HG03095 (cell line): ENCODE results near the gene SYT1.

ENCODE experiments used
- ATAC-seq: cut with Tn5 transposase; IDR thresholded peaks from one replicate; pipeline ENCODE4 v1.9.1; 2021; ENCODE audit warnings: moderate library complexity; ENCODE audit not compliant: unreplicated experiment

Gene SYT1

DNA sequence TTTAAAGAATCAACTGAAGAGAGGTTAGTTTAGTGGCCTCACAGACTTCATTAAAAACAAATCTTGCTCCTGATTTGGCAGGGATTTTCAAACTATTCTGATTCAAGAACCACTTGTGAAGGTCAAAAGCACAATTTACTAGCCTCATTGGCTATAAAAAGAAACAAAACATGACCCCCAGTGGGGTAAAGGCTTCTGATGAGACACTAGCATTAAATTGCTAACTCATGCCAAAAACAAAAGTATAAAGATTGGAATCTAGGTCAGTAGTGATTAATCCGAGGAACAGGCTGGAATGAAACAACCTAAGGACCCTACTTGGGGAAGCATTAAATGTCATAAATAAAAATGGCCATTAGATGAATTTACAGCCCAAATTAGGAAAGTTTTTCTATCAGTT, 513.9 kb downstream of the SYT1 start:
- ATAC-seq, result no peak

GRCh38 chr12:79380402-79380801, 515.8 kb downstream of the SYT1 start:
- ATAC-seq, result no peak

DNA sequence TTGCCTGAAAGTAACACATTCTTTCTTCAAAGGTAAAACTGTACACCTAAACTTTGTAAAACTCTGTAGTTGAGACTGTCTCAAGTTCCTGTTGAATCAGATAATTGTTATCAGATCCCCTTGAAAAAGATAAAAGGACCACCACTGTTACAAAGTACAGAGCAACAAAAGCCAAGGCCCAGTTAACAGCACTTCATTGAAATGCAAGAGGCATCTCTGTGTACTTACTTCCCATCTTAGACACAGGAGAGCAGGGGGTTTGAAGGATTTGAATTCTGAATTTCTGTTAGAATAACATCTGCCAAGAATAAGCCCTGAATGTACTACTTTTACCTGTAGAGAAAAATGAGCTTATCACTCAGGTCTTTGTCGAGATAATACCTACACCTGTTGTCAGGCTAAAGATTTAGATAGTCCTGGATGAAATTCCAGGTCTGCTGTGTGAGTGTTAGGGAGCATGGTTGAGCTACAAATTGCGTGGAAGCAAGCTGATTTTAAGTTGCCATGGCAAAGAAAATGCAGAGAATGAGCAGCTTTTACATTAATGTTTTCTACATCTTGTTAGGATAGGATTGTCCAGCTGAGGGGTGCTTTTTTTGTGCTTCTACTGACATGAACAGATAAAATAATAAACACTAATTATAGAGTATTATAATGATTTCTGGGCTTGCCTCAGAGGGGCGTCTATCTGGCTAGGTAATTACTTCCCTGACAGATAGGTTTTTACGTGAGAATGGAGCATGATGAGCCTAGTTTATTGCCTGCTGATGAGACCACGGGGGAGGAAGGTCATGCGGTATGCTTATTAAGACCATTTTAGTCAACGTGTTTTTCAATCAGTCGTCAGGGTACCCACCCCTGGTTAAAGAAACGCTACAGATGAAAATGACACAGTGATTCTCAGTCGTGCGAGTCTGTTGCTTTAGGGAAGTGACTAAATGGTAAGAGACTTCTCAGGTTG, 517.0 kb downstream of the SYT1 start:
- ATAC-seq, result no peak

DNA sequence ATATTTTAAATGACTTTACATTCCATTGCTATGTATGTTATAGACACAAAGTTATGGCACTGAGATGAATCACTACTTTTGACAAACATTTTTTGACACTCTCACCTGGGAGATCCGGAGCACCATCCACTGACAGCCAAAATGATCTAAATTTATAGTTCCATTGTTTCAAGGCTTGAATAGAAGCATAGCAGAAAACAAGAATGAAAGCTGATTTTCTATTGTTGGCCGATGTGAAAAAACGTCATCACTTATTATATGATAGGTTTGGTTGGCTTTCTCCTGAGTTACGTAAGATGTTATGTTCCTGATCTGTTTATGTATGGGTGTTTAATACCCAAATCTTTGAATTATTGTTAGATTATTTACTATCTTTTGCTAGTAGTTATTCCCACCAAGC, 520.0 kb downstream of the SYT1 start:
- no peak for ATAC-seq

DNA sequence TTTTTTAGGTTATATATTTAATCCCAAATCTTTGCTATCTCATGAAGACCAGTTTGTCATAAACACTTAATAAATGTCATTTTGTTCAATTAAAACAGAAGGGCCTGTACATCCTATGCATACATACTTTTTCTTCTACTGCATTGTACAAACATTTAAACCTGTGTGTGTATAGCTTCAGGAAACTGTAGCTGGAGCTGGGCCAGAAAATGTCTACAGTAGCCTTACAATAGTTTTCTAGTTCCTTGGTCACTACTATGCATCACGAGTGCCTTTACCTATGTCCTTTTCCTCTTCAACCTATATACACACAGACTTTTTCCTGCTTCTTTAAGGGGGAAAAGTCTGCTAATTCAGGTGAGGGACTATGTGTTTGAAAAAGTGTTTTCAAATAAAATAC, 523.4 kb downstream of the SYT1 start:
- no peak for ATAC-seq

DNA sequence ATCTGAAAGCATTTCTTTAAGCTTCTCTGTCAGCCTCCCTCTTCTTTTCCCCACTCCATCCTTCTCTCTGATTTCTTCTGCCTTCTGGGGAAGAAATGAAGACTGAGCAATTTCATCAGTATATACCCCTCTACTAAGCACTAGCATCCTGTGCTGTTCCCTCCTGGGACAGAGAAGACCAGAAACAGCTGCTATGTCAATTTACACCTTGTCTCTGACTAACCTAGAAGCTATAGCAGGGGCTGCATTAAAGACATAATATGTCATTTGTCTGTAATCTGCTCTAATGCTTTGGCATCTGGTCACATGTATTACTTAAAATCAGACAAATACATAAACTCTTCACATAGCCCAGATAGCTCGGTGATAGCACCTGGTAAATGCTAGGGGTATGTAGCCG, 529.3 kb downstream of the SYT1 start:
- ATAC-seq, result no peak

- ATAC-seq, result no peak
These were observed 533.0 kb downstream of the SYT1 start for GRCh38 chr12:79397609-79398008.

DNA sequence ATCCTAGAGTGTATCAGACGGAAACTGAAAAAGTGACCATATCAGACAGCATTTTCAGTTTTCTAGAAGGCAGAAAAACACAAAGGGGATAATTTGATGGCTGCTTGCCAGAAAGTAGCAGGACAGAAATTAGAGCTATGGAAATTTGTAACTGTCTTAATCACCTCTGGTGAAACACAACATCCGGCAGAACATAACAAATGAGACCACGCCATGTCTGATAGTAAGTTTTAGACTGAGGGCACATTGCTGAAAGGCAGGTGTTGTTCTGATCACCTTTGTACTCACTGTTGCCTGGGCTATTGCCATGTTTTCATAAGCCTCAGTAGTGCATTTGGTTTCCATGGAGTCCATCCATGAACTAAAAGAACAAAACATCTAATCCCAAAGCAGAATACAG, 535.9 kb downstream of the SYT1 start:
- ATAC-seq, result no peak

GRCh38 chr12:79402606-79403005, 538.0 kb downstream of the SYT1 start:
- no peak for ATAC-seq

GRCh38 chr12:79406993-79407392, 542.4 kb downstream of the SYT1 start:
- no peak for ATAC-seq

DNA sequence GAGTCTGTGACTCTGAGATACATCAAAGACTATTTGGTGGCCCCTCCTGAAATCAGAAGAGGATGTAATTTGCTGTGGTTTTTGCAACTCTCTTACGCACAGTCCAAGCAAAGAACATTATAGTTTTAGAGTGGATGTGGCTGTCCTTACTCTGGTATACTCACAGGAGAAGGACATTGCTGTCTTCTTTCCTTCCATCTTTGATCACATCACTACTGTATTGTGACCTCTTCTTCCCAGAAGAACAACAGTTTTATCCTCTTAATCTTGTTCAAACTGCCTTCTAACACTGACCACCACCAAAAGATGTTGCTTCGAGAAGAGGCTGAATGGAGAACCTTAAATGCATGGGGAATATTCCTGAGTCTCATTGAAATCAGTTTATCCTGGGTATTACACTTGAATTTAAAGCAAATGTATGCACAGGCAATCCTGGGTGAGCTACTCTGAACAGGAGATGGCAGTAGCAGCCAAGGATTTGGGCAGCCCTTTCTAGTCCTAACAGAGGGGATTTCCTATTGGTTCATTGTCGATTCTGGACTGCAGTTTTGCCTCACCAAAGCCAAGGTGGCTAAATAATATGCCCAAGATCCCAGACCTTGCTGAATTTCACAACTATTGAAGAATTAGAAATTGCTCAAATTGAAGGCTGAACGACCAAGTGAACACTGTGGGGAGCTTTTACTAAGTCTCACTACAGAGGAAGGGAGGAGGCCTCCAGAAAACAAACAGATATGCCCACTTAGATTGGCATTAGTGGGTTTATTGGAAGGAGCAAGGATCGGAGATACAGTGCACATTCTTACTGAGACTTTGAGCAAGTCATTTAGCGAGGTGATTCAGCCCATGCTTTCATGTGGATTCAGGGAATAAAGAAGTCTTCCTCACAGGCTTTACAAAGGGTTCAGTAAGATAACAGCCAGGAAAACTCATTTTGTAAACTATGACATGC, 543.4 kb downstream of the SYT1 start:
- ATAC-seq, result no peak

- ATAC-seq, result no peak
These were observed 544.1 kb downstream of the SYT1 start for GRCh38 chr12:79408689-79409088.

DNA sequence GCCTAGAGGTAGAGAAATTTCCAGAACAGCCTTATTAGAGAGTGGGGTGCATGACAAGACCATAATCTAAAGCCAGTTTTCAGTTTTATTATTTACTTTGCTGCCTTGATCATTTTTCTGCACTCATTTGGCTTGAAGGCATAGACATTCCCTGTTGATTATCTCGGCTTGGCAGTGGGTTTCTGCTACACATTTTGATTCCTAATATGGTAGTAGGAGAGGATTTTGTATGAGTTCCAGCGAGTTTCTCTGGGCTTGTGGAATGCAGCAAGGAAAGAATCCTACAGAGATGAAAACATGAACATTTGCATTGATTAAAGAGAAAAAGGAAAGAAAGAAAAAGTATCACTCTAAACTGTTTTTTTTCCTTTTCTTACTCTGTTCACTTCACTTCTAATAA, 545.0 kb downstream of the SYT1 start:
- no peak for ATAC-seq

- no peak for ATAC-seq
These were observed 547.2 kb downstream of the SYT1 start for GRCh38 chr12:79411791-79412190.

GRCh38 chr12:79413796-79414195, 549.2 kb downstream of the SYT1 start:
- no peak for ATAC-seq

DNA sequence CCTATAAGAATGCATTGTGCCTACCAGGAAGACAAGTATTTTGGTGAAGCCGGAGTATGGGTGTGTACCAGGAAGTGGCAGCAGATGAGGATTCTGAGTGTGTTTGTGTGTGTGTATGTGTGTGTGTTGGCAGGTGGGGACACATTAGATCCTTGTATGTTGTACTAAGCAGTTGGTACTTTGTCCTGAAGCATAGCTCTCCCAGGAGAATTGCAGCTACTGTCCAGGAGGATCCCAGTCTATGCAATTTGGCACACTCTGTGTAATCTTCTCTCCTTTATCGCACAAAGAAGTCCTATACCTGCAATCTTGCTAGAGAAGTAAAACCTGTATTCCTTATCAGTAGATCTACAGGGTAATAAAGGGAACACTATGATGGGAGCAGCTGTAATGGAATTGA, 549.7 kb downstream of the SYT1 start:
- ATAC-seq, result no peak

- ATAC-seq, result no peak
These were observed 550.7 kb downstream of the SYT1 start for GRCh38 chr12:79415321-79415720.

GRCh38 chr12:79415746-79416435, 551.3 kb downstream of the SYT1 start:
- no peak for ATAC-seq

- ATAC-seq, result no peak
These were observed 555.6 kb downstream of the SYT1 start for GRCh38 chr12:79420146-79420618.

- no peak for ATAC-seq
These were observed 556.7 kb downstream of the SYT1 start for GRCh38 chr12:79421236-79421740.
